ENCODE measurements around the gene FANCE. TPM values are rescaled to one million over a fixed set of nuclear protein-coding genes. Genes with fewer than 3 reads are reported as not detected.

The FANCE gene
- polyA plus RNA-seq, 2 of the 4 experiments (the other 2 are of a cell fraction): 3.1 to 3.5 TPM

GRCh38 chr6:35477028-35477427 lies 24.9 kb downstream of the FANCE start:
- POLR2A ChIA-PET: no interaction called here
- CTCF ChIA-PET: interaction anchor here (0.9 kb wide), 1 partner anchor 10 kb away, joined by 3 read pairs; no protein-coding TSS in a partner anchor
- H3K4me1 ChIP-seq: peaks cover 7% of the 10 kb centered on the region; the same call in 2 of the 3 replicates

DNA sequence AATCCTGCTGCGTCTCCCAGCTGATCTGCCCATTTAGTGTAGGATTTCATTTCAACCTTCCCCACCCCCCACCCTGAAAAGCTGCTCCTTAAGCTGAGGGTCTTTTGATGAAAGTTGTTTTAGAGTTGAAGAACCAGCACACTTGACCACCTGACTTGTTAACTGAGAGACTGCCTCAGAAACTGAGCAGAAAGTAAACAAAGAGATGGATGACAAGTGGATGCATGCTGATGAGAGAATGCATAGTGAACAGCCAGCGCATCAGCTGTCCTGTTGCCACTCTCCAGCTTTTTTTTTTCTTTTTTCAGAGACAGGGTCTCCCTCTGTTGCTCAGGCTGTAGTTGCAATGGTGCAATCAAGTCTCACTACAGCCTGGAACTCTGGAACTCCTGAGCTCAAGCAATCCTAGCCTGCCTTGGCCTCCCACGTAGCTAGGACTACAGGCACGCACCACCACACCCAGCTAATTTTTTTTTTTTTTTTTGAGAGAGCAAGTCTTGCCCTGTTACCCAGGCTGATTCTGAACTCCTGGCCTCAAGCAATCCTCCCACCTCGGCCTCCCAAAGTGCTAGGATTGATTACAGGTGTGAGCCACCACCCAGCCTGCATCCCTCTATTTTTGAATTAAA lies 25.5 kb downstream of the FANCE start:
- Histone ChIP-seq H3K4me3 (no peak overlapping the region), H3K4me1 (peaks cover under 1% of the 10 kb centered on the region; the same call in 2 of the 3 replicates), H3K4me2 (no peak overlapping the region), H3K27ac (no peak overlapping the region), H3K9me3 (no peaks in the 10 kb centered on the region)
- ChIA-PET CTCF (interaction anchor here (0.9 kb wide), 1 partner anchor 11 kb away, joined by 3 read pairs; no protein-coding TSS in a partner anchor), POLR2A (no interaction called here)
- no peak for ATAC-seq
- no peak for DNase-seq (ENCODE audit: low read depth in 1 of 2, low spot score in 1 of 2)
- 97% methylated on average over 4 of the region's 5 CpGs for WGBS (ENCODE audit: missing lambda C conversion rate)
- no peak for FAIRE-seq
- TF ChIP-seq MAZ (IDR thresholded peaks at IDR 0.05; ENCODE audit: borderline replicate concordance, low read depth, low read length) (no peak), ZFP36 (IDR thresholded peaks at IDR 0.05; ENCODE audit: borderline replicate concordance, partially characterized antibody) (no peak), E2F6 (IDR thresholded peaks at IDR 0.05; ENCODE audit: borderline replicate concordance, low read depth) (no peak), CBX2 (IDR thresholded peaks at IDR 0.05; ENCODE audit: borderline replicate concordance, low read depth) (no peak), FOSL2 (IDR thresholded peaks at IDR 0.05) (no peak), FOSL2 (CRISPR knock-in tag; IDR thresholded peaks at IDR 0.05) (no peak), PHF8 (IDR thresholded peaks at IDR 0.05; ENCODE audit: borderline replicate concordance, low read depth) (no peak), JUNB (IDR thresholded peaks at IDR 0.05) (no peak), ZC3H11A (IDR thresholded peaks at IDR 0.05) (no peak), KDM1A (IDR thresholded peaks at IDR 0.05; ENCODE audit: low read depth) (no peak)
- TF ChIP-seq, protein P1, sequence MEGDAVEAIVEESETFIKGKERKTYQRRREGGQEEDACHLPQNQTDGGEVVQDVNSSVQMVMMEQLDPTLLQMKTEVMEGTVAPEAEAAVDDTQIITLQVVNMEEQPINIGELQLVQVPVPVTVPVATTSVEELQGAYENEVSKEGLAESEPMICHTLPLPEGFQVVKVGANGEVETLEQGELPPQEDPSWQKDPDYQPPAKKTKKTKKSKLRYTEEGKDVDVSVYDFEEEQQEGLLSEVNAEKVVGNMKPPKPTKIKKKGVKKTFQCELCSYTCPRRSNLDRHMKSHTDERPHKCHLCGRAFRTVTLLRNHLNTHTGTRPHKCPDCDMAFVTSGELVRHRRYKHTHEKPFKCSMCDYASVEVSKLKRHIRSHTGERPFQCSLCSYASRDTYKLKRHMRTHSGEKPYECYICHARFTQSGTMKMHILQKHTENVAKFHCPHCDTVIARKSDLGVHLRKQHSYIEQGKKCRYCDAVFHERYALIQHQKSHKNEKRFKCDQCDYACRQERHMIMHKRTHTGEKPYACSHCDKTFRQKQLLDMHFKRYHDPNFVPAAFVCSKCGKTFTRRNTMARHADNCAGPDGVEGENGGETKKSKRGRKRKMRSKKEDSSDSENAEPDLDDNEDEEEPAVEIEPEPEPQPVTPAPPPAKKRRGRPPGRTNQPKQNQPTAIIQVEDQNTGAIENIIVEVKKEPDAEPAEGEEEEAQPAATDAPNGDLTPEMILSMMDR (IDR thresholded peaks at IDR 0.05): no peak

More at GRCh38 chr6:35477028-35477427, 24.9 kb downstream of the FANCE start:
- TF ChIP-seq, protein P1 (IDR thresholded peaks at IDR 0.05): no peak
- TF ChIP-seq SREBF2 (IDR thresholded peaks at IDR 0.05) (no peak), EP300 (IDR thresholded peaks at IDR 0.05) (no peak), KDM1A (IDR thresholded peaks at IDR 0.05; ENCODE audit: low read depth) (no peak), HOXB5 (CRISPR knock-in tag; IDR thresholded peaks at IDR 0.05) (no peak), FOSB (CRISPR knock-in tag; IDR thresholded peaks at IDR 0.05) (no peak), POLR2A (IDR thresholded peaks at IDR 0.05; ENCODE audit: low read length) (no peak), ZC3H11A (IDR thresholded peaks at IDR 0.05) (no peak), ZFP36 (IDR thresholded peaks at IDR 0.05; ENCODE audit: borderline replicate concordance, partially characterized antibody) (no peak), RNF2 (IDR thresholded peaks at IDR 0.05; ENCODE audit: borderline replicate concordance, low read depth) (no peak), BHLHE40 (IDR thresholded peaks at IDR 0.05; ENCODE audit: low read depth, low read length) (no peak), MYC (IDR thresholded peaks at IDR 0.05; ENCODE audit: borderline replicate concordance, low read length) (no peak), CBX2 (IDR thresholded peaks at IDR 0.05; ENCODE audit: borderline replicate concordance, low read depth) (no peak), CBX8 (IDR thresholded peaks at IDR 0.05) (no peak)
- TF ChIP-seq, protein P2, sequence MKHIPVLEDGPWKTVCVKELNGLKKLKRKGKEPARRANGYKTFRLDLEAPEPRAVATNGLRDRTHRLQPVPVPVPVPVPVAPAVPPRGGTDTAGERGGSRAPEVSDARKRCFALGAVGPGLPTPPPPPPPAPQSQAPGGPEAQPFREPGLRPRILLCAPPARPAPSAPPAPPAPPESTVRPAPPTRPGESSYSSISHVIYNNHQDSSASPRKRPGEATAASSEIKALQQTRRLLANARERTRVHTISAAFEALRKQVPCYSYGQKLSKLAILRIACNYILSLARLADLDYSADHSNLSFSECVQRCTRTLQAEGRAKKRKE (CRISPR knock-in tag; IDR thresholded peaks at IDR 0.05; ENCODE audit: low read depth): no peak
- H3K9me3 ChIP-seq: no peaks in the 10 kb centered on the region
- FAIRE-seq (no peak), DNase-seq (ENCODE audit: low read depth in 1 of 2, low spot score in 1 of 2) (no peak), ATAC-seq (no peak)
- WGBS (ENCODE audit: missing lambda C conversion rate): 92% methylated on average over 4 of the region's 8 CpGs
- no peak overlapping the region for H3K4me2 ChIP-seq
- no peak overlapping the region for H3K27ac ChIP-seq
- H3K4me3 ChIP-seq: no peak overlapping the region

Measured in A549 (cell line).